PC-3 (cell line): ENCODE results near the gene STK25. TPM values are rescaled to one million over a fixed set of nuclear protein-coding genes. Genes with fewer than 3 reads are reported as not detected.

ENCODE experiments used
- ATAC-seq: fragments of 200-7000 bp; cut with Tn5 transposase; 2 replicates; pipeline ENCODE4 v1.9.1; 2020; ENCODE audit warnings: mild to moderate bottlenecking, moderate library complexity
- BruUV-seq: library from RNA; stranded (reverse); fragments of 400-500 nt; replicated peaks from 2 replicates; lab custom pipeline; 2021; lab: Mats Ljungman, UMichigan
- CTCF ChIA-PET: fragments of 300-600 bp; sonication (Branson Sonifier 250); formaldehyde crosslinking; loops from one replicate; lab custom pipeline; 2022; ENCODE audit warnings: antibody characterized with exemption; lab: Charles Lee
- POLR2A ChIA-PET: fragments of 300-600 bp; sonication (Branson Sonifier 250); formaldehyde crosslinking; loops from one replicate; lab custom pipeline; 2022; ENCODE audit warnings: antibody characterized with exemption; ENCODE audit not compliant: unreplicated experiment; lab: Charles Lee
- DNase-seq: peaks from one replicate; pipeline ENCODE4 v3.0.0-alpha.2; 2015
- H2AFZ ChIP-seq: fragments of 300-600 bp; sonication (generic); 2 replicates; pipeline ENCODE4 v1.6.0; 2016; ENCODE audit warnings: antibody characterized with exemption, low read length
- H3F3A ChIP-seq: fragments of 300-600 bp; sonication (generic); one replicate; pipeline ENCODE4 v1.6.0; 2017; ENCODE audit warnings: antibody characterized with exemption, low read length, control low read depth, mild to moderate bottlenecking; ENCODE audit not compliant: unreplicated experiment
- H3K27ac ChIP-seq: fragments of 300-600 bp; sonication (generic); 2 replicates; pipeline ENCODE4 v1.5.1; 2016; ENCODE audit warnings: mild to moderate bottlenecking, low read length
- H3K27me3 ChIP-seq: fragments of 300-600 bp; sonication (generic); 2 replicates; pipeline ENCODE4 v1.6.1; 2016; ENCODE audit warnings: low read length, mixed read lengths
- H3K36me3 ChIP-seq: fragments of 300-600 bp; sonication (generic); 2 replicates; pipeline ENCODE4 v1.6.1; 2016; ENCODE audit warnings: low read depth, mixed run types, low read length, mixed read lengths
- H3K4me1 ChIP-seq: fragments of 300-600 bp; sonication (generic); 2 replicates; pipeline ENCODE4 v1.5.1; 2016; ENCODE audit warnings: low read length; ENCODE audit not compliant: insufficient read depth
- H3K4me2 ChIP-seq: fragments of 300-600 bp; sonication (generic); 2 replicates; pipeline ENCODE4 v1.6.0; 2016; ENCODE audit warnings: low read length
- H3K4me3 ChIP-seq: fragments of 300-600 bp; sonication (generic); 2 replicates; pipeline ENCODE4 v1.5.1; 2016; ENCODE audit warnings: mild to moderate bottlenecking, low read length, mixed read lengths
- H3K79me2 ChIP-seq: fragments of 300-600 bp; sonication (generic); 2 replicates; pipeline ENCODE4 v1.6.1; 2017; ENCODE audit warnings: low read length, mixed read lengths
- H3K9ac ChIP-seq: fragments of 300-600 bp; sonication (generic); 2 replicates; pipeline ENCODE4 v1.6.0; 2016; ENCODE audit warnings: mild to moderate bottlenecking, low read length
- H3K9me2 ChIP-seq: fragments of 300-600 bp; sonication (generic); replicated peaks from 2 replicates; pipeline ENCODE4 v1.6.1; 2016; ENCODE audit warnings: mixed run types, low read length, mixed read lengths
- H3K9me3 ChIP-seq: fragments of 300-600 bp; sonication (generic); 2 replicates; pipeline ENCODE4 v1.6.1; 2016; ENCODE audit warnings: low read length, mixed read lengths
- H4K20me1 ChIP-seq: fragments of 300-600 bp; sonication (generic); 2 replicates; pipeline ENCODE4 v1.6.1; 2016; ENCODE audit warnings: low read length, mixed read lengths
- EZH2 ChIP-seq: fragments of 300-600 bp; sonication (generic); IDR thresholded peaks from one replicate; pipeline ENCODE4 v1.6.1; 2017; ENCODE audit warnings: antibody characterized with exemption, mild to moderate bottlenecking, low read length; ENCODE audit not compliant: unreplicated experiment
- EZH2phosphoT487 ChIP-seq: fragments of 300-600 bp; sonication (generic); IDR thresholded peaks from 2 replicates; pipeline ENCODE4 v1.6.1; 2018; ENCODE audit warnings: mild to moderate bottlenecking, antibody characterized with exemption, low read length, borderline replicate concordance
- intact Hi-C: fragments of 100-400 bp; cut with micrococcal nuclease; formaldehyde crosslinking; loops from 2 replicates; pipeline ENCODE4 v1.9.0; 2023
- total RNA-seq: library from RNA; depleted of rRNA; stranded (reverse); fragments of >200 nt; gene quantifications from 2 replicates; pipeline ENCODE4 v1.2.3, GENCODE V29; 2014
- TF ChIP-seq, protein P1 (sequence below): fragments of 300-600 bp; sonication (generic); conservative IDR thresholded peaks from 2 replicates; pipeline ENCODE4 v1.5.1; 2017; ENCODE audit warnings: antibody characterized with exemption, low read depth, mild to moderate bottlenecking, low read length

STK25 gene
- total RNA-seq, 1 experiment from 2014 or later, result 198 TPM

DNA sequence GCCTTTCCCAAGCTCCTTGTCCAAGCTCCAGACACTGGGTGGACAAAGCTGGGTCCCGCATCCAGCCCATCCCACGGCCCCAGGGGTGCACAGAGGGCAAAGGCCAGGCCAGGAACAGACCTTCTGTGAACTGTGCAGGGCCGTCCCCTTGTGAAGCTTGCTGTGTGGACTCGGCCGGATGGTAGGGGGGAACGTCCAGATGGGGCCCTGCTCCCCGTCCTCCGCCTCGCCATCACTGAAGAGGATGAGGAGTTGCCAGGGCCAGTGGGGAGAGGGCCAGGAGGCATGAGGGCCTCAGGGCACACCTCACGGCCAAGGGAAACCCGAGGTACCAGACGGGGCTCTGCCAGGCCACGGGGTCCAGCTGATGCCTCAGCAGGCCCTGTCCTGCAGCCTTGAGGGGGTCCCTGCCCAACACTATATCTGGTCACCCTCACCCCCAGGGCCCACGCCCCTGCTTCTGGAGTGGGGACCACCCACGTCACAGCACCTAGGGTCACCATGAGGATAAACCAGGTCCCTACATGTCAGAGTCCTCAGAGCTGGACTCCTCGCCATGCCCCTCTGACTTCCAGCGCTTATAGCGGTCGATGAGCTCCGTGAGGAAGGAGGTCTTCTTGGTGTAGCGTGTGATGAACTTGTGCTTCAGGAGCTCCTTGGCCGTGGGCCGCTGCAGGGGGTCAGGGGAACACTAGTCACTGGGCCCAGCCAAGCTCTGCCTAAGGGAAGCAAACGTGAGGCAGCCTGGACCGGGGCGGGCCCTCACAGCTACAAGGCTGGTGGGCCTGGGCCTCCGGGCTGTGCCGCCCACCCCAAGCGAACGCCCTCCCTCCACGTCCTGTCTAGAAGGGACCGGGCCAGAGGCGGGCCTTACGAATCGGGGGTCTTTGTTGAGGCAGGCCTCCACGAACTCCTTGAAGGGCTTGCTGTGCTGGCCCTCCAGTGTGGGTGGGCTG lies 10.0 kb downstream of the STK25 start:
- H3K27me3 ChIP-seq, result no peaks in the 10 kb centered on the region
- H3K4me2 ChIP-seq, result no peak overlapping the region
- intact Hi-C loops, result no loop called here
- no peaks in the 10 kb centered on the region for H3K9me3 ChIP-seq
- H3K36me3 ChIP-seq, result 0 out of 2 replicates have a peak, but pooled peaks cover 10% of the 10 kb centered on the region
- CTCF ChIA-PET, result no interaction called here
- H3K9me2 ChIP-seq, result no peaks in the 10 kb centered on the region
- no peaks in the 10 kb centered on the region for H4K20me1 ChIP-seq
- TF ChIP-seq EZH2, result no peak
- TF ChIP-seq EZH2phosphoT487, result no peak
- TF ChIP-seq, protein P1, sequence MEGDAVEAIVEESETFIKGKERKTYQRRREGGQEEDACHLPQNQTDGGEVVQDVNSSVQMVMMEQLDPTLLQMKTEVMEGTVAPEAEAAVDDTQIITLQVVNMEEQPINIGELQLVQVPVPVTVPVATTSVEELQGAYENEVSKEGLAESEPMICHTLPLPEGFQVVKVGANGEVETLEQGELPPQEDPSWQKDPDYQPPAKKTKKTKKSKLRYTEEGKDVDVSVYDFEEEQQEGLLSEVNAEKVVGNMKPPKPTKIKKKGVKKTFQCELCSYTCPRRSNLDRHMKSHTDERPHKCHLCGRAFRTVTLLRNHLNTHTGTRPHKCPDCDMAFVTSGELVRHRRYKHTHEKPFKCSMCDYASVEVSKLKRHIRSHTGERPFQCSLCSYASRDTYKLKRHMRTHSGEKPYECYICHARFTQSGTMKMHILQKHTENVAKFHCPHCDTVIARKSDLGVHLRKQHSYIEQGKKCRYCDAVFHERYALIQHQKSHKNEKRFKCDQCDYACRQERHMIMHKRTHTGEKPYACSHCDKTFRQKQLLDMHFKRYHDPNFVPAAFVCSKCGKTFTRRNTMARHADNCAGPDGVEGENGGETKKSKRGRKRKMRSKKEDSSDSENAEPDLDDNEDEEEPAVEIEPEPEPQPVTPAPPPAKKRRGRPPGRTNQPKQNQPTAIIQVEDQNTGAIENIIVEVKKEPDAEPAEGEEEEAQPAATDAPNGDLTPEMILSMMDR, result no peak
- no peak overlapping the region for H3K27ac ChIP-seq
- peaks cover 23% of the 10 kb centered on the region for H3K79me2 ChIP-seq
- POLR2A ChIA-PET, result no interaction called here
- no peak overlapping the region for H3K4me3 ChIP-seq
- H3K9ac ChIP-seq, result no peak overlapping the region
- BruUV-seq, result no TSS peak
- H2AFZ ChIP-seq, result no peak overlapping the region
- H3K4me1 ChIP-seq, result no peaks in the 10 kb centered on the region
- ATAC-seq (no peak), DNase-seq (no peak)
- H3F3A ChIP-seq, result no peaks in the 10 kb centered on the region

DNA sequence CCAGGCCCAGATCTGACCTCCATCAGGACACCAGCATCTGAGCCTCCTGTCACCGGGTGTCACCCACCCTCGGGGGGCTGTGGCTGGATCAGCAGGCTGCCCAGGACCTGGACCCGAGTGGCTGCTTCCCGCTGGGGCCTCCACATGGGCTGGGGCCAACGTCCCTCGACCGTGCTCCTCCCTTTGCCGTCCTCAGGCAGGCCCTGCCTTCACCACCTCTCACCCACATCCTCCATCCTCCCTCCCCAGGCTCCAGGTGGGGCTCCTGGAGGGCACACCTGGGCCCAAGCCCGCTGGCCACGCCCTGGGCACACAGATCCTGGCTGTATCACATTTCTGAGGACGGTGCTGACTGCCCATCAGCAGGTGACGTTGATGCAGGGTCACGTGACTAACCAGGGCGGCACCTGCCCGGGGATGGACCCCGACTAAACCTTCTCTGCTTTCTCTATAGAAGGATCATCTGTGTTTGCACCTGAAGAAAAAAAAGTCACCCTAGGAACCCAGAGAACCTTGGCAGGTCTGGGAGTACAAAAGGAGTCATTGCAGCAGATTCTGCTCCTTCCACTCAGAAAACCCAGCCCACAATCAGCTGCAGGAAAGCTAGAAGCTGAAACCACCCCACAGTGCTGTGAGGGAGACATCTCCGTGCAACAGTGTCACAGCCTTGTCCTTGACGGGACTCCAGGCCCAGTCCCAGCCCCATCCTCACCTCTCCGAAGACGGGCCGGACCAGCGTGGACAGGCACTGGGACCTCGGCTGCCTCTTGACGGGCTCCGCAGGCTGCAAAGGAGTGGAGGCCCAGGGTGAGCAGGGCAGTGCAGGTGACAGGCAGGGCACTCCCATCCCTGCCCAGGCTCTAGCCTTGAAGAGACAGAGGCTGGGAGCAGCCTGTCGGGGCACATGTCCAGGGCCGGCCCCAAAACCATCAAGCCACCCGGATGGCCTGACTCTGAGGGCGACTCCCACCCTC lies 11.2 kb downstream of the STK25 start:
- H3K36me3 ChIP-seq, result 0 out of 2 replicates have a peak, but pooled peaks cover 10% of the 10 kb centered on the region
- H3K4me2 ChIP-seq, result no peak overlapping the region
- intact Hi-C loops, result no loop called here
- no peaks in the 10 kb centered on the region for H3F3A ChIP-seq
- no peaks in the 10 kb centered on the region for H3K27me3 ChIP-seq
- no peak for ATAC-seq
- H2AFZ ChIP-seq, result no peak overlapping the region
- no peak overlapping the region for H3K9ac ChIP-seq
- no peaks in the 10 kb centered on the region for H3K9me3 ChIP-seq
- DNase-seq, result no peak
- no peaks in the 10 kb centered on the region for H3K4me1 ChIP-seq
- no peak overlapping the region for H3K4me3 ChIP-seq
- TF ChIP-seq, protein P1, result no peak
- TF ChIP-seq EZH2 (no peak), EZH2phosphoT487 (no peak)
- no peaks in the 10 kb centered on the region for H4K20me1 ChIP-seq
- H3K27ac ChIP-seq, result no peak overlapping the region
- ChIA-PET CTCF (no interaction called here), POLR2A (no interaction called here)
- H3K9me2 ChIP-seq, result no peaks in the 10 kb centered on the region
- BruUV-seq, result no TSS peak
- H3K79me2 ChIP-seq, result peaks cover 15% of the 10 kb centered on the region
